Endothelial cell (in vitro differentiated cells): ENCODE data around the gene CD274. TPM values are rescaled to one million over a fixed set of nuclear protein-coding genes. Genes with fewer than 3 reads are reported as not detected.

ENCODE experiments used
- DNase-seq: peaks from one replicate; pipeline ENCODE4 v3.0.0; 2021; ENCODE audit warnings: low spot score
- H3K27ac Mint-ChIP-seq: one replicate; pipeline ENCODE4 v1.8.0; 2021; ENCODE audit warnings: mixed read lengths, inconsistent platforms; ENCODE audit not compliant: unreplicated experiment
- H3K27me3 Mint-ChIP-seq: one replicate; pipeline ENCODE4 v1.8.0; 2021; ENCODE audit warnings: mild to moderate bottlenecking, moderate library complexity, mixed read lengths, inconsistent platforms; ENCODE audit not compliant: unreplicated experiment
- H3K36me3 Mint-ChIP-seq: one replicate; pipeline ENCODE4 v1.8.0; 2021; ENCODE audit warnings: mild to moderate bottlenecking, low read depth, mixed read lengths, inconsistent platforms; ENCODE audit not compliant: unreplicated experiment
- H3K4me1 Mint-ChIP-seq: one replicate; pipeline ENCODE4 v1.8.0; 2021; ENCODE audit warnings: mild to moderate bottlenecking, mixed read lengths, inconsistent platforms; ENCODE audit not compliant: unreplicated experiment
- H3K4me3 Mint-ChIP-seq: one replicate; pipeline ENCODE4 v1.8.0; 2021; ENCODE audit warnings: mild to moderate bottlenecking, mixed read lengths, inconsistent platforms; ENCODE audit not compliant: unreplicated experiment
- H3K9me3 Mint-ChIP-seq: one replicate; pipeline ENCODE4 v1.8.0; 2021; ENCODE audit warnings: mixed read lengths, inconsistent platforms; ENCODE audit not compliant: unreplicated experiment
- total RNA-seq: library from RNA; stranded (reverse); fragmentation: NEBNext Ultra II Directional; extraction: Animal tissue kit (Norgen Biotek cat#: 25700); gene quantifications from one replicate; pipeline ENCODE4 v1.2.1, GENCODE V29; 2021; ENCODE audit not compliant: unreplicated experiment
- TF ChIP-seq, protein P1 (sequence below): fragments of 200-600 bp; sonication (generic); IDR thresholded peaks from one replicate; pipeline ENCODE4 v1.5.0; 2021; ENCODE audit warnings: antibody characterized with exemption; ENCODE audit not compliant: unreplicated experiment

The CD274 gene
- total RNA-seq, 1 donor from 2014 or later, result 0.56 TPM

DNA sequence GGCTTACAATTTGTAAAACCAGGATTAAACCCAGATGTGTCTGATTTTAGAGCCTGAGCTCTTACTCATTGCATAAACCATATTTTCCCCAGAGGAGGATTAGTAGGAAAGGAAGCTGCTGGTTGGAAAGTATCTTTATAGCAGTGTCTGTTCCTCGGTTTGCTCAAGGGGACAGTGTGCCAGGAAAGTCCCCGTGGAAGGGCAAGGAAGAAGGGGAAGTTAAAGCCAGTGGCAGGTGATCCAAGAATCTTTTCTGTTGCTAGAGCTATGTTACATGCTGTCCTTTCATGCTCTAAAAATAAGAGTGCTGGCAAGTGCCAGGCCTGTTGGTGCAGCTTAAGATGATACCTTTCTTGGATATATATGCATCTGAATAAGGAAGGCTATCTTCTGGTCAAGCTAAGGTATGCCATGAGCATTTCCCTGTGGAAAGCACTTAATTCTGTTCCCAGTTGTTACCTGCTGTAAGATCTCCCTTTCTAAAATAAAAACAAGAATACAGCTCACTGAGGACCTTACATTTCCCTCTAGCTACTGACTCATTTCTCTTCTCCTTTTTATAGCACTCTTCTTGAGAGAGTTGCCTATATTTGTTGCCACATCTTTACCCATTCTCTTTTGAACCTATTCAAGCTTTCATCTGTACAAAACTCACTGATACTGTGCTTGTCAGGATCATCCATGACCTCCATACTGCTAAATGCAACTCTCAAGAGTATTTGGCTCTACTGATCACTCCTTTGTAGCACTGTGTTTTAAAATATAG lies 68.0 kb downstream of the CD274 start:
- H3K9me3 Mint-ChIP-seq, result no peaks in the 10 kb centered on the region
- no peak for DNase-seq
- TF ChIP-seq, protein P1, sequence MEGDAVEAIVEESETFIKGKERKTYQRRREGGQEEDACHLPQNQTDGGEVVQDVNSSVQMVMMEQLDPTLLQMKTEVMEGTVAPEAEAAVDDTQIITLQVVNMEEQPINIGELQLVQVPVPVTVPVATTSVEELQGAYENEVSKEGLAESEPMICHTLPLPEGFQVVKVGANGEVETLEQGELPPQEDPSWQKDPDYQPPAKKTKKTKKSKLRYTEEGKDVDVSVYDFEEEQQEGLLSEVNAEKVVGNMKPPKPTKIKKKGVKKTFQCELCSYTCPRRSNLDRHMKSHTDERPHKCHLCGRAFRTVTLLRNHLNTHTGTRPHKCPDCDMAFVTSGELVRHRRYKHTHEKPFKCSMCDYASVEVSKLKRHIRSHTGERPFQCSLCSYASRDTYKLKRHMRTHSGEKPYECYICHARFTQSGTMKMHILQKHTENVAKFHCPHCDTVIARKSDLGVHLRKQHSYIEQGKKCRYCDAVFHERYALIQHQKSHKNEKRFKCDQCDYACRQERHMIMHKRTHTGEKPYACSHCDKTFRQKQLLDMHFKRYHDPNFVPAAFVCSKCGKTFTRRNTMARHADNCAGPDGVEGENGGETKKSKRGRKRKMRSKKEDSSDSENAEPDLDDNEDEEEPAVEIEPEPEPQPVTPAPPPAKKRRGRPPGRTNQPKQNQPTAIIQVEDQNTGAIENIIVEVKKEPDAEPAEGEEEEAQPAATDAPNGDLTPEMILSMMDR, result no peak
- no peaks in the 10 kb centered on the region for H3K36me3 Mint-ChIP-seq
- H3K4me3 Mint-ChIP-seq, result no peak overlapping the region
- H3K27ac Mint-ChIP-seq, result no peak overlapping the region
- peaks cover 3% of the 10 kb centered on the region for H3K4me1 Mint-ChIP-seq
- peaks cover 2% of the 10 kb centered on the region for H3K27me3 Mint-ChIP-seq

DNA sequence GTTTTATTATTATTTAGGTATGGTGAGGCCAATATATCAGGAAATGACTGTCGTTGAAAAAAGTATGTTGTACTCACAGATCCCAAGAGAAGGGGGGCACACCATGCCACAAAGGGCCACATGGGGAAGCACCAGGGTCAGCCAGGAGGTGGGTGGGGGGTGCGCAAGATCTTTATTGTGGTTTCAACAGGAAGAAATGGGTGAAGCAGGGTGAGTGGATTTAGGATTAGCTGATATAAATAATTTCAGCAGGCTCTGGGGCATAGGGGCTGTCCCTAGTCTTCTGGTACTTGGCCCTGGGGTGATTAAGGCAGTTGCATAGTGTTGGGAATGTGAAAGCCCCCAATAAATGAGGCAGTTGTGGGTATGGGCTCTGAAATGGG lies 68.6 kb downstream of the CD274 start:
- H3K27me3 Mint-ChIP-seq, result peaks cover 2% of the 10 kb centered on the region
- H3K4me3 Mint-ChIP-seq, result no peak overlapping the region
- TF ChIP-seq, protein P1, result no peak
- peaks cover 6% of the 10 kb centered on the region for H3K4me1 Mint-ChIP-seq
- DNase-seq, result no peak
- no peaks in the 10 kb centered on the region for H3K9me3 Mint-ChIP-seq
- no peaks in the 10 kb centered on the region for H3K36me3 Mint-ChIP-seq
- no peak overlapping the region for H3K27ac Mint-ChIP-seq

Other genes with a start within 250 kb of the CD274 start
- not detected for gene INSL4, start 219.1 kb upstream of the CD274 start, total RNA-seq
- gene RLN2, start 145.8 kb upstream of the CD274 start, total RNA-seq, result 1.4 TPM
- not detected for gene RLN1, start 110.7 kb upstream of the CD274 start, total RNA-seq
- 4.8 TPM for gene PLGRKT, start 12.6 kb upstream of the CD274 start, total RNA-seq
- gene PDCD1LG2, start 60.0 kb downstream of the CD274 start, total RNA-seq, result not detected
- 20.4 TPM for gene RIC1, start 178.6 kb downstream of the CD274 start, total RNA-seq